Ramos (cell line): ENCODE results near the gene STOML1.

Source experiments
- in situ Hi-C: fragments of 300-500 bp; cut with MboI; formaldehyde crosslinking; loops from one replicate; pipeline ENCODE4 v1.14.3; 2022; ENCODE audit warnings: low sequenced_read_pairs; ENCODE audit not compliant: unreplicated experiment

STOML1 gene

GRCh38 chr15:73968461-73968860, 23.6 kb downstream of the STOML1 start:
- in situ Hi-C loops = loop anchor here (10.0 kb wide), 1 partner anchor 336 kb away; no protein-coding TSS in a partner anchor

- in situ Hi-C loops = loop anchor here (10.0 kb wide), 1 partner anchor 339 kb away; no protein-coding TSS in a partner anchor
These were observed 26.4 kb downstream of the STOML1 start for GRCh38 chr15:73965758-73966113.

- in situ Hi-C loops = loop anchor here (10.0 kb wide), 1 partner anchor 340 kb away; no protein-coding TSS in a partner anchor
These were observed 26.9 kb downstream of the STOML1 start for GRCh38 chr15:73965094-73965757.

GRCh38 chr15:73964736-73965093, 27.4 kb downstream of the STOML1 start:
- in situ Hi-C loops = loop anchor here (10.0 kb wide), 1 partner anchor 340 kb away; no protein-coding TSS in a partner anchor

- in situ Hi-C loops = loop anchor here (10.0 kb wide), 1 partner anchor 342 kb away; no protein-coding TSS in a partner anchor
These were observed 29.7 kb downstream of the STOML1 start for GRCh38 chr15:73962433-73962832.

GRCh38 chr15:73960472-73961070, 31.5 kb downstream of the STOML1 start:
- in situ Hi-C loops = loop anchor here (10.0 kb wide), 1 partner anchor 344 kb away; no protein-coding TSS in a partner anchor

GRCh38 chr15:73959801-73960200, 32.3 kb downstream of the STOML1 start:
- in situ Hi-C loops = loop anchor here (10.0 kb wide), 1 partner anchor 345 kb away; no protein-coding TSS in a partner anchor

- in situ Hi-C loops = no loop called here
These were observed 33.0 kb downstream of the STOML1 start for GRCh38 chr15:73959012-73959581.

GRCh38 chr15:73957785-73958184, 34.3 kb downstream of the STOML1 start:
- in situ Hi-C loops = no loop called here

- in situ Hi-C loops = no loop called here
These were observed 34.8 kb downstream of the STOML1 start for GRCh38 chr15:73957276-73957675.

- in situ Hi-C loops = no loop called here
These were observed 35.4 kb downstream of the STOML1 start for GRCh38 chr15:73956743-73957135.

- in situ Hi-C loops = no loop called here
These were observed 36.0 kb downstream of the STOML1 start for GRCh38 chr15:73955861-73956742.

- in situ Hi-C loops = no loop called here
These were observed 36.8 kb downstream of the STOML1 start for GRCh38 chr15:73955326-73955725.

- in situ Hi-C loops = no loop called here
These were observed 37.6 kb downstream of the STOML1 start for GRCh38 chr15:73954188-73955145.

- in situ Hi-C loops = no loop called here
These were observed 39.0 kb downstream of the STOML1 start for GRCh38 chr15:73952913-73953750.

- in situ Hi-C loops = no loop called here
These were observed 39.8 kb downstream of the STOML1 start for GRCh38 chr15:73952171-73952912.

GRCh38 chr15:73951601-73952000, 40.5 kb downstream of the STOML1 start:
- in situ Hi-C loops = no loop called here
